Mesothelial cell of epicardium (in vitro differentiated cells): ENCODE measurements around the gene ABCD3. TPM values are rescaled to one million over a fixed set of nuclear protein-coding genes. Genes with fewer than 3 reads are reported as not detected.

Experiments
- DNase-seq, 2 experiments: peaks; one replicate each; pipeline ENCODE4 v3.0.0; 2021; ENCODE audit warnings: low spot score in 2 of 2; ENCODE audit not compliant: unreplicated experiment in 2 of 2
- H3K27ac Mint-ChIP-seq: 2 replicates; pipeline ENCODE4 v1.8.0; 2021; ENCODE audit warnings: mixed read lengths
- H3K27me3 Mint-ChIP-seq: 2 replicates; pipeline ENCODE4 v1.8.0; 2021; ENCODE audit warnings: low read depth, mixed read lengths
- H3K36me3 Mint-ChIP-seq: 2 replicates; pipeline ENCODE4 v1.8.0; 2021; ENCODE audit warnings: mixed read lengths
- H3K4me1 Mint-ChIP-seq: 2 replicates; pipeline ENCODE4 v1.8.0; 2021; ENCODE audit warnings: mixed read lengths
- H3K4me3 Mint-ChIP-seq: 2 replicates; pipeline ENCODE4 v1.8.0; 2021; ENCODE audit warnings: mild to moderate bottlenecking, moderate library complexity, mixed read lengths
- H3K9me3 Mint-ChIP-seq: 2 replicates; pipeline ENCODE4 v1.8.0; 2021; ENCODE audit warnings: mixed read lengths
- CTCF ChIP-seq: fragments of 200-600 bp; sonication (generic); IDR thresholded peaks from one replicate; pipeline ENCODE4 v1.5.0; 2021; ENCODE audit warnings: antibody characterized with exemption; ENCODE audit not compliant: unreplicated experiment
- total RNA-seq: library from RNA; stranded (reverse); gene quantifications from 3 replicates; pipeline ENCODE4 v1.2.1, GENCODE V29; 2021

Gene ABCD3
- total RNA-seq, 1 donor from 2014 or later, result 38.2 TPM

GRCh38 chr1:94514095-94514727, 96.0 kb downstream of the ABCD3 start:
- Mint-ChIP-seq H3K4me1 (peaks cover 1% of the 10 kb centered on the region), H3K27me3 (no peaks in the 10 kb centered on the region), H3K36me3 (peaks cover 17% of the 10 kb centered on the region), H3K27ac (no peak overlapping the region), H3K4me3 (no peak overlapping the region), H3K9me3 (peaks cover 5% of the 10 kb centered on the region)
- TF ChIP-seq CTCF, result peak; percentile 28
- no peak for DNase-seq

- no peaks in the 10 kb centered on the region for H3K27me3 Mint-ChIP-seq
- no peak for DNase-seq
- peaks cover 10% of the 10 kb centered on the region for H3K36me3 Mint-ChIP-seq
- no peaks in the 10 kb centered on the region for H3K9me3 Mint-ChIP-seq
- peaks cover 1% of the 10 kb centered on the region for H3K4me1 Mint-ChIP-seq
- no peak overlapping the region for H3K27ac Mint-ChIP-seq
- no peak for TF ChIP-seq CTCF
- no peak overlapping the region for H3K4me3 Mint-ChIP-seq
Measured at GRCh38 chr1:94515296-94515947, 97.2 kb downstream of the ABCD3 start.

- no peaks in the 10 kb centered on the region for H3K27me3 Mint-ChIP-seq
- no peak overlapping the region for H3K4me3 Mint-ChIP-seq
- H3K4me1 Mint-ChIP-seq, result peaks cover 4% of the 10 kb centered on the region
- no peak for TF ChIP-seq CTCF
- H3K9me3 Mint-ChIP-seq, result no peaks in the 10 kb centered on the region
- H3K27ac Mint-ChIP-seq, result no peak overlapping the region
- no peak for DNase-seq
- peaks cover 2% of the 10 kb centered on the region for H3K36me3 Mint-ChIP-seq
Measured at GRCh38 chr1:94519351-94519750, 101.2 kb downstream of the ABCD3 start.

- peaks cover 10% of the 10 kb centered on the region for H3K4me1 Mint-ChIP-seq
- no peak for DNase-seq
- no peak for TF ChIP-seq CTCF
- H3K27me3 Mint-ChIP-seq, result no peaks in the 10 kb centered on the region
- H3K27ac Mint-ChIP-seq, result no peak overlapping the region
- no peak overlapping the region for H3K4me3 Mint-ChIP-seq
- peaks cover 2% of the 10 kb centered on the region for H3K36me3 Mint-ChIP-seq
- H3K9me3 Mint-ChIP-seq, result no peaks in the 10 kb centered on the region
Measured at GRCh38 chr1:94522304-94522703, 104.1 kb downstream of the ABCD3 start.

- Mint-ChIP-seq H3K4me1 (peaks cover 22% of the 10 kb centered on the region), H3K4me3 (no peak overlapping the region), H3K36me3 (no peaks in the 10 kb centered on the region), H3K9me3 (no peaks in the 10 kb centered on the region), H3K27me3 (no peaks in the 10 kb centered on the region), H3K27ac (no peak overlapping the region)
- TF ChIP-seq CTCF, result no peak
- DNase-seq, result no peak
Measured at GRCh38 chr1:94524531-94524930, 106.3 kb downstream of the ABCD3 start.
